Measurements from ENCODE around the gene JADE2. TPM values are rescaled to one million over a fixed set of nuclear protein-coding genes. Genes with fewer than 3 reads are reported as not detected.

Gene JADE2
- polyA plus RNA-seq, 3 donors = 2.1 to 10.2 (median 3.1) TPM

DNA sequence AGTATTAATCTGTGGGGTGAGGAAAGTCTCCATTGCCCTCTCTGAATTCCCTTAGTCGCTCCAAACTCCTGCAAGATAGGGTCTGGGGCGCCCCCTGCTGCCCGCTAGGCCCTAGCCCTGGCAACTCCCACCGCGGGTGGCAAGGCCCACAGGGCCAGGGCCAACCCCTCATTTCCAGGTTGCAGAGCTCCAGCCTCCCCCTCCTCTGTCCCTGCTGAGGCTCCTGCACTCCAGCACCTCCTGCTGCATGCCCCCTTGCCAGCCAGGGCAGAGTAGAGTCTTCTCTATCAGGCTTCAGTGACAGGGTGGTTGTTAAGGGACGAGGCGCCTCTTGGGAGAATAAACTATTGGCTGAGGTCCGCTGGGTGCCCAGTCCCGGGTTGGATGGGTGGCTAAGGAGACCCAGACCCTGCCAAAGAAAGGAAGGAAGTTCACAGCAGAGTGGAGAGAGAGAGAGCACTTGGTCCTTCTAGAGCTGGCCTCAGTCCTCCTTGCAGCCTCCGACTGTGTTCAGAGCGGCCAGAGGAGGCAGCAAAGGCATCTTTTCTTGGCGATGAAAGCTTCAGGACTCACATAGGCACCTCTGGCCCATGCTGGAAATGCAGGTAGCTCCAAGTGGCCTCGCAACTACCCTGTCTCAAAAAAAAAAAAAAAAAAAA is 61.5 kb downstream of the JADE2 start:
- Histone ChIP-seq H3K9ac (ENCODE audit: insufficient read depth, low read length, poor library complexity, severe bottlenecking) (no peak overlapping the region), H3K4me1 (ENCODE audit: control insufficient read depth in 1 of 2, insufficient read depth in 2 of 2, low read length in 2 of 2) (peaks cover 4 to 5% of the 10 kb centered on the region in 2 donors), H4K20me1 (ENCODE audit: insufficient read depth, low read length) (no peaks in the 10 kb centered on the region), H3K4me3 (replicated peaks in 1 of 3; ENCODE audit: low read depth in 2 of 3, low read length in 3 of 3) (no peak overlapping the region), H3K79me2 (ENCODE audit: insufficient read depth, low read length) (no peaks in the 10 kb centered on the region), H3K36me3 (replicated peaks in 1 of 2; ENCODE audit: control insufficient read depth in 1 of 2, insufficient read depth in 2 of 2, low read length in 2 of 2) (no peaks in the 10 kb centered on the region), H2AFZ (ENCODE audit: insufficient read depth, low read depth, low read length, poor library complexity, severe bottlenecking) (peak overlapping the region; percentile 71), H3K9me3 (replicated peaks in 1 of 2; ENCODE audit: control insufficient read depth in 1 of 2, insufficient read depth in 1 of 2, low read length in 2 of 2) (no peaks in the 10 kb centered on the region), H3K27ac (ENCODE audit: low read depth in 1 of 2, low read length in 2 of 2) (no peak overlapping the region), H3K27me3 (ENCODE audit: control insufficient read depth in 2 of 2, insufficient read depth in 2 of 2, low read length in 2 of 2) (no peaks in the 10 kb centered on the region), H3K4me2 (replicated peaks; ENCODE audit: extremely low read depth, low read length, poor library complexity, severe bottlenecking) (peak overlapping the region; percentile 33)
- intact Hi-C loops (cut with micrococcal nuclease) = loop anchor here (2.0 to 10.0 kb wide), 3 partner anchors 284 to 402 kb away; no protein-coding TSS in a partner anchor
- Mint-ChIP-seq H3K27ac (no peak overlapping the region), H3K36me3 (no peaks in the 10 kb centered on the region), H3K27me3 (ENCODE audit: low read depth in 3 of 3) (peaks cover 0 to 4% (median 1%) of the 10 kb centered on the region in 3 donors), H3K4me1 (peaks cover 6% of the 10 kb centered on the region), H3K9me3 (peaks cover 0 to 2% (median 0%) of the 10 kb centered on the region in 7 donors), H3K4me3 (peak overlapping the region; percentile 34 to 72)
- WGBS (ENCODE audit: insufficient coverage) = 26% methylated on average over 8 of the region's 13 CpGs
- peak; percentile 94 for TF ChIP-seq CTCF (IDR thresholded peaks at IDR 0.05)
- DNase-seq = peak; percentile 48 to 69 (median 58)

DNA sequence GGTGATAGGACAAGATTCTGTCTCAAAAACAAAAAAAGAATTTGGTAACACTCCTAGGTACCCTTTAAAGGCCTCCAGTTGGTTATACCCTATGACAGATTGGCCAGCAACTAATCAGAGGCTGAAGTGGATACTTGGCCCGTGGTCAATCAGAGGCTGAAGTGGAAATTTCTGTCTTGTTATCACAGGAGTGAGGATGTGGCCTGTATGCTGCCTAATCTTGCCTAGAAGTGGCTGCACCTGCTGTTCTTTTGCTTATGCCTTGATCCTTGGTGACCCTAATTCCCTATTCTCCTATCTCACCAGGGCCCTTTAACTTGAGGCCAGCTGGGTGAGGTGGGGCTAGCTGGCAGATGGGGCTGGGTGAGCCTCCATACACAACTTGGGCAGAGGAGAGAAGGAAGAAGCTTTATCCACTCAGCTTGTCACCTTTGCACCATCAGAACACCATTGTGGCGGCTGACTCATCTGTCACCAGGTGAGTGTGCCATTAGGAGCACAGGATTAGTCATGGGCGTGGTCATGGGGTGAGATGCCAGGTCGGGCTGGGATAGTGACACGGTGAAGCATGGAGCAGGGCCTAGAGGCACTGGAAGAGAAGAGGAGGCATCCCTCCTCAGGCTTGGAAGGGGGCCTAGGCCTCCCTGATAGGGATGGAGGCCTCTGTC is 65.7 kb downstream of the JADE2 start:
- Histone ChIP-seq H3K27ac (ENCODE audit: low read depth in 1 of 2, low read length in 2 of 2) (no peak overlapping the region), H3K4me3 (replicated peaks in 1 of 3; ENCODE audit: low read depth in 2 of 3, low read length in 3 of 3) (no peak overlapping the region), H3K27me3 (ENCODE audit: control insufficient read depth in 2 of 2, insufficient read depth in 2 of 2, low read length in 2 of 2) (no peaks in the 10 kb centered on the region), H2AFZ (ENCODE audit: insufficient read depth, low read depth, low read length, poor library complexity, severe bottlenecking) (no peak overlapping the region), H3K9me3 (replicated peaks in 1 of 2; ENCODE audit: control insufficient read depth in 1 of 2, insufficient read depth in 1 of 2, low read length in 2 of 2) (no peaks in the 10 kb centered on the region), H3K36me3 (replicated peaks in 1 of 2; ENCODE audit: control insufficient read depth in 1 of 2, insufficient read depth in 2 of 2, low read length in 2 of 2) (no peaks in the 10 kb centered on the region), H3K79me2 (ENCODE audit: insufficient read depth, low read length) (no peaks in the 10 kb centered on the region), H3K4me1 (ENCODE audit: control insufficient read depth in 1 of 2, insufficient read depth in 2 of 2, low read length in 2 of 2) (peaks cover 4 to 5% of the 10 kb centered on the region in 2 donors), H3K4me2 (replicated peaks; ENCODE audit: extremely low read depth, low read length, poor library complexity, severe bottlenecking) (no peak overlapping the region), H4K20me1 (ENCODE audit: insufficient read depth, low read length) (no peaks in the 10 kb centered on the region), H3K9ac (ENCODE audit: insufficient read depth, low read length, poor library complexity, severe bottlenecking) (no peak overlapping the region)
- 91% methylated on average over 3 of the region's 5 CpGs for WGBS (ENCODE audit: insufficient coverage)
- H3K4me1 Mint-ChIP-seq = peaks cover 6% of the 10 kb centered on the region
- H3K36me3 Mint-ChIP-seq = no peaks in the 10 kb centered on the region
- TF ChIP-seq CTCF (IDR thresholded peaks at IDR 0.05) = no peak
- H3K4me3 Mint-ChIP-seq = no peak overlapping the region
- DNase-seq = no peak
- intact Hi-C loops (cut with micrococcal nuclease) = no loop called here
- H3K27ac Mint-ChIP-seq = peak overlapping the region in 1 of 7 donors; percentile 21
- peaks cover 0 to 2% (median 0%) of the 10 kb centered on the region in 7 donors for H3K9me3 Mint-ChIP-seq
- peaks cover 0 to 4% (median 2%) of the 10 kb centered on the region in 3 donors for H3K27me3 Mint-ChIP-seq (ENCODE audit: low read depth in 3 of 3)
